GM18505 (cell line): ENCODE data around the gene KCNG2.

Experiments
- ATAC-seq: cut with Tn5 transposase; IDR thresholded peaks from one replicate; pipeline ENCODE4 v1.9.1; 2021; ENCODE audit not compliant: unreplicated experiment
- POLR2A ChIP-seq: IDR thresholded peaks from 4 replicates; pipeline ENCODE4 v1.6.1; 2011; ENCODE audit warnings: borderline replicate concordance; ENCODE audit not compliant: insufficient read depth, insufficient read length; ENCODE audit errors: extremely low read depth

Gene KCNG2

DNA sequence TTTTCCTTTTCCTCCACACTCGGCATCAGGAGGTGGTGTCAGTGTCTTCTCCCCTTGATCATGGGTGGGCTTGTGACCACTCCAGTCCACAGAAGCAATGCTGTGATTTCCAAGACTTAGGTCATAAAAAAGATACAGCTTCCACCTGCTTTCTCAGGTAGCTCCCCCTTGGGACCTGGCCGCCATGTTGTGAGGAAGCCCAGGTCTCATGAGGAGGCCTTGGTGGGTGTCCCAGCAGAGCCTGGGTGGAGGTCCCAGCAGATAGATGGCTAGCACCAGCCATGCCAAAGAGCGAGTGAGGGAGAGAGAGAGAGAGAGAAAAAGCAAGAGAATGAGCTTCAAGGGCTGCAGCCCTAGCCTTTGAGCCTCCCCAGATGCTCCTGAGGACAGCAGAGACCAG, 137.8 kb downstream of the KCNG2 start:
- TF ChIP-seq POLR2A: no peak
- no peak for ATAC-seq

DNA sequence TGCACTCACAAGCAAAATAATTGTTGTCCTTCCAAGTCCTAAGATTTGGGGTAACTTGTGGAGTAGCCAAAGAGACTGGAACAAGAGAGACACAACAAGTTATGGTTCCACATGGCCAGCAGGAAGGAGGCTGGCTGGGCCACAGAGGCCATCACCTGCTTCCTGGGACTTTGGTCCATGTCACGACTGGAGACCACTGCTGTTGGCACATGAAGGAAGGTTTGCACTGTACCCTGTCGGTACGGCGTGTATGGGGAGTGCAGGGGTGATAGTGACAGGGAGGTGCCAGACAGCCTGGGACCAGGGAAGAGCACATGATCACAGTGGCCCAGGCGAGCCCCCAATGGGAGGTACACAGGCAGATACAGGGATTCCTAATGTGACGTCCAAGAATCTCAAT, 138.2 kb downstream of the KCNG2 start:
- no peak for ATAC-seq
- no peak for TF ChIP-seq POLR2A

DNA sequence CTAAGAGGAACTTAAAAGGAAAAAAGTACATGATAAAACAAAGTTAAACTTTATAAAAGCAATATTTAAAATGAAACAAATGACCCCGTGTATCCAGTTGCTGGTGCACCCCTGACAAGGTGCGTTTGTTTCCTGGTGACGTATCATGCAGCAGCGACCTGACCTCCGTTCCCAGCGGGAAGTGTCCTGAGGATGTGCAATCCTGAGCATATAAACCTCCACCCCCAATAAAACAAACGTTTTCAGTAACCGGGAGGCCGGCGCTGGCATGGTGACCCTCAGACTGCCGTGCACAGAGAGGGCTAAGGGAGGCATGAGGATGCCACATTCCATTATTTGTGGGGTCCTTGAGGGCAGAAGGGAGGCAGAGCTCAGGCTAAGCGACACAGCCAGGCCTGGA, 138.9 kb downstream of the KCNG2 start:
- TF ChIP-seq POLR2A: no peak
- no peak for ATAC-seq

DNA sequence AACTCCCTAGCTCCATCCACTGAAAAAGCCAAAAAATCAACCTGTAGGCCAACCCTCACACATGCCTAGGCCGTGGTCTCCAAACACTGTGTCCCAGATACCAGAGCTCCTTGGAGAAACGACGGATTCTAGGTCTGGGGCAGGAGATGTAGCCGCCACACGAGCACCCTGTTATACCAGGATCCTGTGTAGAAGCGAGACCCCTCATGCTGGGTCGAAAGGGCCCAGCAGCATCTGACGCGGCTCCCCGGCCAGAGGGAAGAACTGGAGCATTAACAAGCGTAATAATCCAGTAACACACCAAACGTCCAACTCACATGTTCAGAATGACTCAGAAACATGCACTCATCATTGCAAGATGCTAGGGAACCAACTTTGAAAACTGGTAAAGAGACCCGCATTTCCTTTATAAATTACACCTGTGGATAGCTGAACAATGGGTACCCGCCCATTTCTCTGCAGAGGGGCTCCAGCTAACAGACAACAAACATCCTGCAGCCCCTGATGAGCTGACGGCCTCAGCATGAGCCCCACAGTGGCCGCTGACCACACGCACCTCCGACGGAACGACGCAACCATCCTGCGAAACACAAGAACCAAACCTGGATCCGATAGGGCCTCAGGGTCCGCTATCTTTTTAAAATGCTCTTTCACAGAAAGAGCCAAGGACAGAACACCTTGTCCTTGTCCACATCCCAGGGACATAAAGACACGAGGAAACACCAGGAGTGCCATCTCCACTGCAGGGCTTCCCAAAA, 139.5 kb downstream of the KCNG2 start:
- no peak for ATAC-seq
- TF ChIP-seq POLR2A: no peak

DNA sequence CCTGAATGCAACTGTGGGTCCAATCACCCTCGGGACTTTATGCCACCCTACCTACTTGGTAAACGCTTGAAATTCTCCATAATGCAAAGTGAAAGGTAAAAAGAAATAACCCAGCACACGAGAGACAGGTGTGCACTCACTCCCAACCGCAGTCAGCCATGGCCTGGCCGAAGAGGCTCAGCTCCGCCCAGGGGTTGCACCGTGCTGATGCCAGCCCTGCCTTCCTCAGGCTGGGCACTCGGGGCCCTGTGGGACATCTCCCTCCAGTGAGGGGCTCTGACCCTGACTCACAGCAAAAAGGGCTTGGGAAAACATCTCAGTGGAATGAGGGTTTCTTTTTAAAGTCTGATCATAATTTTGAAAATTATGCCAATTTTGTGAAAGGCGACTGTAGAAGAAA, 140.5 kb downstream of the KCNG2 start:
- TF ChIP-seq POLR2A: no peak
- ATAC-seq: no peak

DNA sequence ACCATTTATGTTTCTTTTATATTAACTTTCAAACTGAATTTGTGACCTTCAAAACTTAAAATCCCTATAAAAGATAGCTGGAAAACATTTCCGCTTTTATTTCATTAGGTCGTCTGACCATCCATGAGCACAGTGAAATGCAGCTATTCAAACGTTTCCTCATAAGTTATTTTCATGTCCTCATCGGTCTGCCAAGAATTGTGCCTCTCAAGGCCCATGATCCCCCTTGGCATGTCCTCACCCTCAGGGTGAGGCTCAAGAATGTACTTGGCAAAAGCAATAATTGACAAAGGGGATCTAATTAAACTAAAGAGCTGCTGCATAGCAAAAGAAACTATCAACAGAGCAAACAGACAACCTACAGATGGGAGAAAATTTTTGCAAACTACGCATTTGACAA, 141.4 kb downstream of the KCNG2 start:
- ATAC-seq: no peak
- TF ChIP-seq POLR2A: no peak

DNA sequence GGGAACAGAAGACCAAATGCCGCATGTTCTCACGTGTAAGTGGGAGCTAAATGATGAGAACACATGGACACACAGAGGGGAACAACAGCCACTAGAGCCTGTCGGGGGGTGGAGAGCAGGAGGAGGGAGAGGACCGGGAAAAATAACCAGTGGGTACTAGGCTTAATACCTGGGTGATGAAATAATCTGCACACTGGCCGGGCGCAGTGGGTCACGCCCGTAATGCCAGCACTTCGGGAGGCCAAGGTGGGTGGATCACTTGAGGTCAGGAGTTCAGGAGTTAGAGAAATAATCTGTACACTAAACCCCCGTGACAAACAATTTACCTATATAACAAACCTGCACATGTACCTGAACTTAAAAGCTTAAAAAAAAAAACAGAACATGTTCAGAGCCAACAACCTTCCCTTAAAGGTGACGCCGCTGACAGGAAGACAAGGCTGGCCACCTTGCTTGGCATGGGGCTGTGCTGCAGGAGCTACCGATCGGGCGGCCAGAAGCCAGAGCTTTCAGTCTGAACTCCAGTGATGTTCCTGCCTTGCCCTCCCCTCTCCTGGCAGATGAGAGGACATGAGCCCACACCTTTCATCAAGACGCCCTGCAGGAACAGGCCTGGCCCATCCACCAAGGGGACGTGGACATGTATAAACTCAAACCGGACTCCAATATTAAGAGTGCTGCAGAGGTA, 142.5 kb downstream of the KCNG2 start:
- TF ChIP-seq POLR2A: no peak
- no peak for ATAC-seq

DNA sequence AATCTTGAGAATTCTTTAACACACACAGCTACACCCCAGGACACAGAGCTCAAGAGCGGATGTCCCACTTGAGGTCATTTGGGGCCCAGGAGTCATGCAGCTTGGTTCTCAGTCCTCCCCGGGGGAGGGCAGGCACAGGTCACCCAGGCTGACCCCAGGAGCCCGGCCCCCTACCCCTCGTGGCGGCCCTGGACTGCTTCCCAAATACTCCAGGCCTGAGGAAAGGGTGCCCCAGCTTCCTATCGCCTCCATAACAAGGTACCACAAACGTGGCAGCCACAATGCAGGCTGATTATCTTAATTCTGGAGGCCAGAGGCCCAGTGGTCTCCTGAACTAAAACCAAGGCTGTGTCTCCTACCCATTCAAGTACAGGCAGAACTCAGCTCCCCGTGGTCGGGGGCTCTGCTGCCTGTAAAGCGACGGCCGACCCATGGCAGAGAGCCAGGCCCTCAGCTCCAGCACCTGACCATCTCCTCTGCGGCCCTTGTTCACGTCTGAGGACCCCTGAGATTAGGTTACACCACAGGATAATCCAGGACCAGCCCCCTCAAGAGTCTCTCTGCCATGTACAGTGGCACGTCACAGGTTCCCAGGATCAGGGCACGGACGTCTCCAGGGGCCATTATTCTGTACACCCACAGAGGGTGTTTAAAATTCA, 143.2 kb downstream of the KCNG2 start:
- TF ChIP-seq POLR2A: no peak
- no peak for ATAC-seq

DNA sequence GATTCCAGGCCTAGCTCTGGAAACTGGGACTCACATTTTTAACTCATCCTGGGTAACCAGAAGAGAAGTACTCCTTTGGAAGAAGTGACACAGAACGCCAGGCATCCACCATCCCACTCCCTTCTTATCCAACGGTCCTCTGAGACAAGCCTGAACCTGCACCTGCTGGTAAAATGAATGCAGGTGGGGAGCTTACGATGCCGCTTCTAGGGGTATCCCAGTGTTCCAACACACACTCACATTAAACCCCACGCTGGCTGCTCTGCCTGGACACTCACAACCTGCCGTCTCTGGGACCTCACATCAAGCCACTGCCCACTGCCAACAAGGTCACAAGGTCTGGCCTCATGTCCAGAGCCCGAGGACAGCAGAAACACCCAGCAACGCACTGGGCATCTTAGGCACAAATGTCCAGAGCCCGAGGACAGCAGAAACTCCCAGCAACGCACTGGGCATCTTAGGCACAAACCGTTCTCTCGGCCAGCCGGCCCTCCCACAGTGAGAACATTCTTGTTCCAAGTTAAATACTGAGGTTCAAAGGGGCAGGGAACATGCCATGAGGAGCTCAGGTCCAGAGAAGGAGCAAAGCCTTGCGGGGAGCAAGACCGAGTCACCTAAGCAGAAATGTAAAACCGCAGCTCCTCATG, 143.9 kb downstream of the KCNG2 start:
- TF ChIP-seq POLR2A: no peak
- ATAC-seq: no peak

DNA sequence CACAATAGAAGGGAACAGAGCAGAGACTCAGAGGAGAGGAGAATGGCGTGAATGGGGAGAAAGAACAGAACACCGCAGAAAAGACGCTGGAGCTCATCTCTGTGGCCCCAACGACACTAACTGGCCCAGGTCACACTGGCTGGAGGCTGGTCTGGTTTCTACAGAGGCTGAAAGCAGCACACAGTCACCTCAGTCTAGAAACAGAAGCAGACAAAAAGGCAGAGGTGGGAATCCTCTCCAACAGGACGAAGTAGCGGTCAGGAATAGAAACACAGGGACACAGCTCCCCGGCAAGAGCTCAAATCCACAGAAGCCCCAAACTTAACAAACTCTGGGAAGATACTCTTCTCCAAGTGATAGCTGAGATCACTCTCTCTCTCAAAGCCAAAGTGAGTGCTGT, 144.5 kb downstream of the KCNG2 start:
- no peak for TF ChIP-seq POLR2A
- no peak for ATAC-seq

DNA sequence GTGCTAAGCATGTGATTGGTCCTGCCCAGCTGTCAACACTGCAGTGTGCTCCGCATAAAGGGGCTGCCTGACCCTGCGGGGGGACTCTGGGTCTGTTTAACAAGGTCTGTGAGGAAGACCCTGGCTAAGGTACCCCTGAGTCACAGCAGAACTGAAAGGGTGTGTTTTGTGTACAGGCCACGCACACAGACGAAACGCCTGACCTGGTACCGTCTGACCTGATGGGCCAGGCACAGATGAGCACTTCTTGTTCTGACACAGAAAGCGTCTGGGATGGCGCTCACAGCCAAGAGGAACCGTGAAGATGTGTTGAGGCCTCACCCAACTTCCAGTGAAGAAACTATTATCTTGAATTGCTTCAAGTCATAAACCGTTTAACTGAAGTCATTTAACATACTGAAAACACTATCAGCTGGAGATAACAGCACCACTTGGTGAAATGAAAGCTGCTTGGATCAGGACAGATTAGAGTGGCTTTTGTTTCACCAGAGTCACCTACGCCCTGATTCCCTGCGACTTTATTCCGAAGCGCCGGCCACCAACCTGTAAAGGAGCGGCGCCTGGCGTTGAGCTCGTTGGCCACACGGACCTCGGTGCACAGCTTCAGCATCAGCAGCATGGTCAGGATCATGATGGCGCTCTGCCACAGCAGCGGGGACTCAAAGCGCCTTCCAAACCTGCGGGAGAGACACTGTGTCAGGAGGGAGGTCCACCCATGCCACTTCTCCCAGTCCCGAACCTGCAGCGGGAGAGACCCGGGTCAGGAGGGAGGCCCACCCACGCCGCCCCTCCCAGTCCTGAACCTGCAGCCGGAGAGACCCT, 145.3 kb downstream of the KCNG2 start:
- ATAC-seq: no peak

DNA sequence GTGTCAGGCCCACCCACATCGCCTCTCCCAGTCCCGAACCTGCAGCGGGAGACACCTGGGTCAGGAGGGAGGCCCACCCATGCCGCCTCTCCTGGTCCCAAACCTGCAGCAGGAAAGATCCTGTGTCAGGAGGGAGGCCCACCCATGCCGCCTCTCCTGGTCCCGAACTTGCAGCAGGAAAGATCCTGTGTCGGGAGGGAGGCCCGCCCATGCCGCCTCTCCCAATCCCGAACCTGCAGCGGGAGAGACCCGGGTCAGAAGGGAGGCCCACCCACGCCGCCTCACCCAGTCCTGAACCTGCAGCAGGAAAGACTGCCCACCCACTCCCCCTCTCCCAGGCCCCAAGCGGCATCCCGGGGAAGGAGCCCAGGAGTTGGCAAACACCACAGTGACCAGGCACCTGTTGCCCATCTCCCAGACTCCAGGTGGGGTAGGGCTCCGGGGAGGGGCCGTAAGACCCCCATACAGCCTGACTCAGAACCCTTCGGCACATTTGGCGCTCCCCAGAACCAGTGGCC, 145.9 kb downstream of the KCNG2 start:
- no peak for ATAC-seq
- no peak for TF ChIP-seq POLR2A

More for the DNA sequence above, 145.3 kb downstream of the KCNG2 start:
- TF ChIP-seq POLR2A: no peak
